GM21529 (cell line): ENCODE results near the gene ZNF394.
"Not testable (repeated sequence)": the region's sequence is repeated elsewhere in the genome, so short reads cannot be mapped to it uniquely, and the experiment has no call there.

Experiments
- ATAC-seq: cut with Tn5 transposase; IDR thresholded peaks from one replicate; pipeline ENCODE4 v1.9.1; 2021; ENCODE audit not compliant: unreplicated experiment

Gene ZNF394

DNA sequence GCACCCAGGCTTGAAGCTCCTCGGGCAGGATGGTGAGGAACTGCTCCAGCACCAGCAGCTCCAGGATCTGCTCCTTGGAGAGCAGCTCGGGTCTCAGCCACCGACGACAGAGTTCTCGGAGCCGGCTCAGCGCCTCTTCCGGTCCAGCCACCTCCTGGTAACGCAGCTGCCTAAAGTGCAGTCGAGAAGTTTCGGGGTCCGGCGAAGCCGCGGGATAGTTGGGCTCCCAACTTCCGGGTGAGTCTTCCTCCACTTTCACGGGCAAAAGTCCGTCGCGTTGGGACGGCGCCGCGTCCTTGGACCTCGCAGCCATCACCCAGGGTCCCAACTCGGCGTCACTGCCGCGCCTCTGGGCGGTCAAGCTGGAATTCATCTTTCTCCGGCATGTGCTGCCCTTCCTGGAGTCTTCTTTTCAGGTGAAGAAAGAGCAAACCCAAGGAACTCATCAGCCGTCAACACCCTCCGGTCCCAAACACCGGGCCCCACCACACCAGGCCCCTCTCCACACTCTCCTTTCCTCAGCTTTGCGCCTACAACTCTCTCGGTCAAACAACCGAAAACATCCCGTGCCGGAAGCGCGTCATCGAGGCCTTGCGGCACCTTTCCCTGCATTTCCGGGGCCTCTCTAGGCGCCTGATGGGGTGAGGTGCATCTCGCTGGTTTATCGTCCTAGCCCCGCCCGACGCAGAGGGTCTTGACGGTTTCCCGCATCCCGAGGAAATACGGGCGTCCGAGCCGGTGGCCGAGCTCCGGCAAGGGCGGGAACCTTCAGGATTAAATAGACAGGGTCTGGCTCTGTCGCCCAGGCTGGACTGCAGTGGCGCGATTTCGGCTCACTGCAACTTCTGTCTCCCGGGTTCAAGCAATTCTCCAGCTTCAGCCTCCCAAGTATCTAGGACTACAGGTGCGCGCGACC lies at the start of gene ZNF394:
Gene ZNF394 (minus strand): TSS at position 561 of the 916 bp plus-strand sequence. CDS start 188 bp downstream, at position 373.
- ATAC-seq: peak; percentile 37

- ATAC-seq: not testable (repeated sequence)
Measured at GRCh38 chr7:99549545-99549944, 49.5 kb upstream of the ZNF394 start.

DNA sequence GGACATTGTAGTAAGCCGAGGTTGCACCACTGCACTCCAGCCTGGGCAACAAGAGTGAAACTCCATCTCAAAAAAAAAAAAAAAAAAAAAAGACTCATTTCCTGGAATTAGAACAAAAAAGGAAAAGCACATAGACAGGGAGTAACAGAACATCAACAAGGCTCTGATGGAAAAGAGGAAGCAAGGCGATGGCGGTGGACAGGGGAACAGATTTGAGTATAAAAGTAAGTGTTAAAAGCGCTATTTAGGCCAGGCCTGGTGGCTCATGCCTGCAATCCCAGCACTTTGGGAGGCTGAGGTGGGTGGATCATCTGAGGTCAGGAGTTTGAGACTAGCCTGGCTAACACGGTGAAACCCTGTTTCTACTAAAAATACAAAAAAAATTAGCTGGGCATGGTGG lies 45.2 kb upstream of the ZNF394 start:
- not testable (repeated sequence) for ATAC-seq

GRCh38 chr7:99543916-99544315 lies 43.8 kb upstream of the ZNF394 start:
- no peak for ATAC-seq

DNA sequence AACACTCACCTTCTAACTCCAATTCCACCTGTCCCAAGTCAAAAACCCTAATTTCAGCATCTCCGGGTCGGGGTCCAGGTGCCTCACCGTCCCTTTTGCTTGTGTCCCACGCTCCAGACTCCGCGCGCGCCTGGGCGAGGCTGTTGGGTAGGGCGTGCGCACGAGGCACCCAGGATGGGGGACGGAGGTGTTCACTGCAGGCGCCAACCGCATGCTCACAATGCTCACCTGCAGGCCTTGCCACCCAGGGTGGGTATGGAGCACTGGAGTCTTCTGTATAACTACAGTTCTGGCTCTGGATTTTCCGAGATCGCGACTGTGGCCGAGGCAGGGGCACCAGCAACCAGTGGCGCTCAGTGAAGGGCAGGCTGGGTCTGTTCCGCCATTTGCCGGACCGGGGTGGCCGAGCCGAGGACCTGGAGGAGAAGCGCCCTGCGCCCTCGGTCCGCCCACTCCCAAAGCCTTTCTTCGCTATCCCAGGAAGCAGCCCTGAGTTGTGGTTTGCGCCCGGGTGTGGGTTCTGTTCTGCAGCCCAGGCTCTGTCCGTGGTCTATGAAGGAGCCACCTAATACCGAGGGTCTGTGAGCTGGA lies 43.1 kb upstream of the ZNF394 start:
- ATAC-seq: no peak

- no peak for ATAC-seq
Measured at GRCh38 chr7:99541212-99541611, 41.1 kb upstream of the ZNF394 start.

- ATAC-seq: no peak
Measured at GRCh38 chr7:99540542-99540941, 40.5 kb upstream of the ZNF394 start.

- ATAC-seq: no peak
Measured at GRCh38 chr7:99539213-99539811, 39.2 kb upstream of the ZNF394 start.

- ATAC-seq: no peak
Measured at GRCh38 chr7:99535667-99536066, 35.6 kb upstream of the ZNF394 start.

DNA sequence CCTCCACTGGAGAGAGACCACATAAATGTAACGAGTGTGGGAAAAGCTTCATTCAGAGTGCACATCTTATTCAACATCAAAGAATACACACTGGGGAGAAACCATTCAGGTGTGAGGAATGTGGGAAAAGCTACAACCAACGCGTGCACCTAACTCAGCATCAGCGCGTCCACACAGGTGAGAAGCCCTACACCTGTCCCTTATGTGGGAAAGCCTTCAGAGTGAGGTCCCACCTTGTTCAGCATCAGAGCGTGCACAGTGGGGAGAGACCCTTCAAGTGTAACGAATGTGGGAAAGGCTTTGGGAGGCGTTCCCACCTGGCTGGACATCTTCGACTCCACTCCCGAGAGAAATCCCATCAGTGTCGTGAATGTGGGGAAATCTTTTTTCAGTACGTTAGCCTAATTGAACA lies 31.3 kb upstream of the ZNF394 start:
- no peak for ATAC-seq

GRCh38 chr7:99525713-99526440 lies 25.8 kb upstream of the ZNF394 start:
- no peak for ATAC-seq

GRCh38 chr7:99521399-99521798 lies 21.3 kb upstream of the ZNF394 start:
- ATAC-seq: no peak

GRCh38 chr7:99514050-99514449 lies 14.0 kb upstream of the ZNF394 start:
- no peak for ATAC-seq

- no peak for ATAC-seq
Measured at GRCh38 chr7:99505324-99505662, 5.2 kb upstream of the ZNF394 start.

DNA sequence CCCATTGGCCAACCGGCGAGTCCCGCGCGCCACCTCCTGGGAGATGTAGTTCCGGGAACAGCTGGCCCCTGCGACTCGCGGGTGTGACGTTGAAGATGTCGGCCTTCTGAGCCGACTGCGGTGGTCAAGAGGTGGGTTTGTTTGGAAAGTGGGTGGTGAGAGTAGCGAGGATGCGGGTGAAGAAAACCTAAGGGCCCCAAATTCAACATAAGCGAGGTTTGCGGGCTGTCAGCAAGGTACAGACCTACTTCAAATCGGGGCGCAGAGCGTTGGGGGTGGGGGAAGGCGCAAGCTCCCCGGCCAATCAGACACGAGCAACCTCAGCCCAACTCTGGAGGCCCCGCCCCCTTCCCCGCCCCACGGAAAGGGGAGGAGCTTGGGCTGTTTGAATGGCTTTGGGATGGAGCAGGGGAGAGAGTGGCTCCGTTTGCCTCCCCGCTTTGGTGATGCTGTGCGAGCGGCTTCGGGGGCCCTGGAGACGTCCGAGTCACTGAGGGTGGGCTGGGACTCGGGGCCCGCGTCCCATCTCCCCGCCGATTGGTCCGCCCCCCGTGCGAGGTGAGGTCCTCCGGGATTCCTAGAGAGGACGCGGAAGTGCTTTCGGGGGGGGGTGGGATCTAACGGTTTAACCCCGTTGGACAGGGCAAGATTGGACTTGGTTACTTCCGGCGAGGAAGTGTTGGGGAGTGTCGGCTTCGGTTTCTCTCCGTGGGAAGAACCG lies 4.7 kb upstream of the ZNF394 start, which contains the start of gene ZKSCAN5:
Gene ZKSCAN5 (plus strand): TSS at position 60 of the 721 bp plus-strand sequence. CDS start 1,383 bp downstream, outside the sequence.
- peak; percentile 78 for ATAC-seq

- no peak for ATAC-seq
Measured at GRCh38 chr7:99504281-99504602, 4.2 kb upstream of the ZNF394 start.

DNA sequence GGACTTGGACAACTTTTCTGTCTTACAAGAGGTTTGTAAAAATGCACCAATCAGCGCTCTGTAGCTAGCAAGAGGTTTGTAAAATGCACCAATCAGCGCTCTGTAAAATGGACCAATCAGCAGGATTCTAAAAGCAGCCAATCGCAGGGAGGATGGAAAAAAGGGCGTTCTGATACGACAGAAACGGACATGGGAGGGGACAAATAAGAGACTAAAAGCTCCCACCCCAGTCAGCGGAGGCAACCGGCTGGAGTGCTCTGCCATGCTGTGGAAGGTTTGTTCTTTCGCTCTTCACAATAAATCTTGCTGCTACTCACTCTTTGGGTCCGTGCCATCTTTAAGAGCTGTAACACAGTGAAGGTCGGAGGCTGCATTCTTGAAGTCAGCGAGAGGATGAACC lies 1.2 kb upstream of the ZNF394 start:
- ATAC-seq: not testable (repeated sequence)

- ATAC-seq: no peak
Measured at GRCh38 chr7:99500637-99501009, 542 bp upstream of the ZNF394 start.

DNA sequence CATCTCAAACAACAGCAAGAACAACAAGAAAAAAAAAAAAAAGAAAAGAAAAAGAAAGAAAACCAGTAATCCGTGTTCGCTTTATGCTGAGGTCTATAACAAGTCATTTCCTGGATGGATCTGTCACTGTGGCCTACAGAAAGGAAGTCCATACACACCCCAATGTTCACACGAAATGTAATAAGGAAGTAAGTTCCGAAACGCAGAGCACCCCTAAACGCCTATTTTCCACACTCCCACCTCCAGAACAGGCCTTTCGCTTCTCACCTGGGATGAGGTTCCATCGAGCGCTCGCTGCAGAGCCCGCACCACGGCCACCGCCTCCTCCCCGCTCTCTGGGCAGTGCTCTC lies 735 bp downstream of the ZNF394 start:
- ATAC-seq: peak; percentile 20

DNA sequence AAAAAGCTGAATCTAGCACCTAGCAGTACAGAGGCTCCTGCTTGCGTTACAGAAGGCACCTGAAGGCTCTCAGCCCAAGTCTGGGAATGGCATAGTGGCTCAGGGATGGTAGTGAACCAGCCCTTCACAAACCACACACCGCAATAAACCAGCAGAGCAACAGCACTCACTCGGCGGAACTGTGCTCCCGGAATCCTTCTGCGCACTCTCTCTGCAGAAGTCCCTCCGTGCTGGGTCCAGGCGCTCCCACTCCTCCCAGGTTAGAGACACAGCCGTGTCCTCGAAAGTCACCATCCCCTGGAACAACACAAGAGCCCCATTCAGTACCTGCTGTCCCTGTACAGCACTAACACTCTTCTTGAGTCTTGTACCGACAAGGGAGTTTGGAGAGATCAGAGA lies 1.5 kb downstream of the ZNF394 start:
- ATAC-seq: no peak
